BJ (cell line): Measurements from ENCODE around the gene PRKACB. TPM values are rescaled to one million over a fixed set of nuclear protein-coding genes. Genes with fewer than 3 reads are reported as not detected.

ENCODE experiments used
- CTCF ChIA-PET: fragments of 350-600 bp; formaldehyde crosslinking; extraction: SDS; loops from one replicate; lab custom pipeline; 2021; ENCODE audit warnings: antibody characterized with exemption, inconsistent platforms; lab: Yijun Ruan, JAX
- POLR2A ChIA-PET: fragments of 300-600 bp; sonication (Branson Sonifier 250); formaldehyde crosslinking; extraction: SDS; loops from one replicate; lab custom pipeline; 2021; ENCODE audit warnings: antibody characterized with exemption; lab: Charles Lee
- DNase-seq: peaks from one replicate; pipeline ENCODE4 v3.0.0-alpha.2; 2011; ENCODE audit warnings: low read depth
- H3K27me3 ChIP-seq: 2 replicates; pipeline ENCODE4 v1.6.0; 2011; ENCODE audit warnings: low read length; ENCODE audit not compliant: control insufficient read depth, insufficient read depth
- H3K36me3 ChIP-seq: 2 replicates; pipeline ENCODE4 v1.5.1; 2011; ENCODE audit warnings: low read length; ENCODE audit not compliant: control insufficient read depth, insufficient read depth
- H3K4me3 ChIP-seq: 2 replicates; pipeline ENCODE4 v1.5.1; 2011; ENCODE audit warnings: low read depth, mild to moderate bottlenecking, control low read depth, low read length
- polyA plus RNA-seq: library from polyadenylated mRNA; depleted of rRNA; stranded (reverse); fragments of >200 nt; gene quantifications from 2 replicates; pipeline ENCODE4 v1.2.3, GENCODE V29; 2011
- TF ChIP-seq, protein P1 (sequence below): IDR thresholded peaks from 2 replicates; pipeline ENCODE4 v1.5.1; 2011; ENCODE audit warnings: low read depth, mild to moderate bottlenecking, control low read depth, inconsistent platforms, low read length, moderate library complexity; ENCODE audit not compliant: insufficient read depth

The PRKACB gene
- polyA plus RNA-seq, 1 experiment = 8.4 TPM

DNA sequence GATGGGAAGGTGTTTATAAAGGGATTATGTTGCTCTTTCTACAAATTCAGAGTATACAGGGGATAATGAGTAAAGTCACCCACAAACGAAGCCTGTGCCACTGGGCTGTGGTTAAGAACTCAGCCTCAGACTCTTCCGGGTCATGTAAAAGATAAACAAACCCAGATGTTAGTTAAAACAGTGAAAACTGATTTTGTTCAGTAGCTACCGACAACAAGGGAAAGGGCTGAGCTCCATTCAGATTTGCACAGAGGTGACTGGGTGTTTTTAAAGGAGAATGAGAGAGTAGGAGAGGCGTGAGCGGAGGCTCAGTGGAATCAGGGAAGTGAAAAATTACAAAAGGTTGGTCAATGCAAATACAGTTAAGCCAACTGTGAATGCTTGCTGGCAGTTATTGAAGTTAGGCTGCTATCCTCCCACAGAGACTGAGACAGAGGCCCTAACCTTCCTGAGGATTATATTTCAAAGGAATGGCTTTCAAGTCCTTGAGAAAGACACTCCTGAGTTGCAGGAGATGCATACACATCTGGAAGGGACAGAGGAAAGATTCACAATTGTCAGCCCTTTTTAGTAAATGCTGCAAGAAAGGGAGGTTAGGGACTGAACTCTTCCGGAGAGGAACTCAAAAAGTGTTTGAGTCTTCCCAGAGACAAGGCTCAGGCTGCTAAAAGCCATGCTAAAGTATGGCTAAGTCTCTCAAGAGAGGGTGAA lies 127.5 kb downstream of the PRKACB start:
- TF ChIP-seq, protein P1, sequence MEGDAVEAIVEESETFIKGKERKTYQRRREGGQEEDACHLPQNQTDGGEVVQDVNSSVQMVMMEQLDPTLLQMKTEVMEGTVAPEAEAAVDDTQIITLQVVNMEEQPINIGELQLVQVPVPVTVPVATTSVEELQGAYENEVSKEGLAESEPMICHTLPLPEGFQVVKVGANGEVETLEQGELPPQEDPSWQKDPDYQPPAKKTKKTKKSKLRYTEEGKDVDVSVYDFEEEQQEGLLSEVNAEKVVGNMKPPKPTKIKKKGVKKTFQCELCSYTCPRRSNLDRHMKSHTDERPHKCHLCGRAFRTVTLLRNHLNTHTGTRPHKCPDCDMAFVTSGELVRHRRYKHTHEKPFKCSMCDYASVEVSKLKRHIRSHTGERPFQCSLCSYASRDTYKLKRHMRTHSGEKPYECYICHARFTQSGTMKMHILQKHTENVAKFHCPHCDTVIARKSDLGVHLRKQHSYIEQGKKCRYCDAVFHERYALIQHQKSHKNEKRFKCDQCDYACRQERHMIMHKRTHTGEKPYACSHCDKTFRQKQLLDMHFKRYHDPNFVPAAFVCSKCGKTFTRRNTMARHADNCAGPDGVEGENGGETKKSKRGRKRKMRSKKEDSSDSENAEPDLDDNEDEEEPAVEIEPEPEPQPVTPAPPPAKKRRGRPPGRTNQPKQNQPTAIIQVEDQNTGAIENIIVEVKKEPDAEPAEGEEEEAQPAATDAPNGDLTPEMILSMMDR = no peak
- no peak for DNase-seq
- Histone ChIP-seq H3K36me3 (no peaks in the 10 kb centered on the region), H3K27me3 (0 out of 2 replicates have a peak, but pooled peaks cover 1% of the 10 kb centered on the region), H3K4me3 (no peak overlapping the region)
- ChIA-PET CTCF (no interaction called here), POLR2A (interaction anchor here (0.5 kb wide), 1 partner anchor 27 kb away, joined by 3 read pairs; no protein-coding TSS in a partner anchor)

DNA sequence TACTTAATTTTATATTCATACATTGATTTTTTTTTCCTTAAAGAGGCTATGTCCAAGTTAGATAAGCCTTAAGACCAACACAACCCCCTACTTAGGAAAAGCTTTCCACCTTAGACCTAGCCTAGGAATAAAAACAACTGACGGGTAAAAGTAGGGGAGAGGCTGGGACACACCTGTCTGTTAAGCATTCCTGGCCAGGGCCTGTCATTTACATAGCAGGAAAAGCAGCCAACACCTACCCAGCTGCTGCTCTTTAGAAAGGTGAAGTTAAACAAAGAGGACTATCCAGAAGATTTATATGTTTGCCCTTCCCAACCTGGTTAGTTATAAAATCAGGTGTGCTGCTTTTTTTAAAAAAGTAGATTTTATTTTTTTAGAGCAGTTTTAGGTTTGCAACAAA lies 128.3 kb downstream of the PRKACB start:
- Histone ChIP-seq H3K27me3 (0 out of 2 replicates have a peak, but pooled peaks cover under 1% of the 10 kb centered on the region), H3K4me3 (no peak overlapping the region), H3K36me3 (no peaks in the 10 kb centered on the region)
- no peak for DNase-seq
- POLR2A ChIA-PET = no interaction called here
- CTCF ChIA-PET = no interaction called here
- TF ChIP-seq, protein P1 = no peak

DNA sequence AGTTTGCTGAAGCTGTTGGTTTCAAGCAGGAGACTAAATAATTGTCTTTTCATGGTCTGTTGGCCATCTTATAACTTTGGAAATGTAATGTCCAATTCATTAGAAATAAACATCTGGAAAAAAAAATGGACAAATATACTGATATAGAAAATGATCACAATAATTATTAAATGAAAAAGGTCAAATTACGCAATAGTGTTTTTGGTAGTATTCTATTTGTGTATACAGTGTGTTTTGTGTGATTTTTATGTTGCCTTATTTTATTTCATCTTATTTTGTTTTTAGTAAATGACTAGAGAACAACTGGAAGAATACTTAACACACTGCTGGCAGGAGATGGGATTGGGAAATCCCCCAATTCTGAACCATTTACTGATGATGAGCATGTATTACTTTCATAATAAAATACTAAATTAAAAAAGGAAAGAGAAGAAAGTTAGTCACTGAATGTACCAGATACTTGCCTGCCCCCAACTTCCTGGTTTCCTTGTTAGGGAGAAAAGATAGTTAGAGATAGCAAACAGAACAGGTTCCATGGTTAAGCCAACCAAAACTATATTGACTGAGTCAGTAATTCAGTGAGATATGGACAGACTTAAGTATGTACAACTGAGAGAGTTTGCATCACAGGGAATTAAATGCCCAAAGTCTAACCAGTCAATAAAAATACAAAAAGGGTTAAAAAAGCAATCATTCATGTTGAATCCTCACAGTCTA lies 133.4 kb downstream of the PRKACB start:
- Histone ChIP-seq H3K27me3 (no peaks in the 10 kb centered on the region), H3K4me3 (no peak overlapping the region), H3K36me3 (no peaks in the 10 kb centered on the region)
- no peak for DNase-seq
- ChIA-PET CTCF (no interaction called here), POLR2A (no interaction called here)
- TF ChIP-seq, protein P1 = no peak

DNA sequence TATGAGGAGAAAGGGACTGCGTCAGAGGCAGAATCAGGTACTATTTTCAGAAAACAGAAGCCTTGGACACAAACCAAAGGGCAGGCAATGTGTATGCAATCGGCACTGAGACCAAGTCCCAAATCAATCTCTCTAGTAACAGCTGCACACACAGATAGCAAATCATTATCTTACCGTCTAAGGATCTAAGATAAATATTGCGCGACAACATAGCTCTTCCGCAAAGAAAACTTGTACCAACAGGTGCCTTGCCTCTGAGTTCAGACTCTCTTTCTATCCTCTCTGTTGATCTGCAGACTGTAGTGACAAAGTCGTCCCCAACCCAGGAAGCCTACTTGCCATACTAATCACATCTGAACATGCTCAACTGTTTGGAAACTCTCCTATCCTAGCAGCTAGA lies 134.8 kb downstream of the PRKACB start:
- no peak for DNase-seq
- POLR2A ChIA-PET = no interaction called here
- TF ChIP-seq, protein P1 = no peak
- CTCF ChIA-PET = no interaction called here
- Histone ChIP-seq H3K27me3 (no peaks in the 10 kb centered on the region), H3K4me3 (no peak overlapping the region), H3K36me3 (no peaks in the 10 kb centered on the region)

DNA sequence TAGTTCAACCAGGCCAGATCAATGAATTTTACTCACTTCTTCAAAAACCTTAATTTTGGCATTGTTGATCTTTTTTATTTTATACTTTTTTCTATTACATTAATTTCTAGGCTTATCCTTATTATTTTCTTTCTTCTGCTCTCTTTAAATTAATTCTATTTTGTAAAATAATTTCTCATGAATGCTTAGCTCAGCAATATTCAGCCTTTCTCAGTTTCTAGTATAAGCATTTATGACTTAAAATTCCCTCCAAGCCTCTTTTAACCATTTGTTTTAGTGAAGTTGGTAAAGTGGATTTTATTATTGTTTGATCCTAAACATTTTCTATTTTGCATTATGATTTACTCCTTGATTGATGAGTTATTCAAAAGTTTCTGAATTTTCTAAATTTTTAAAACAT lies 136.8 kb downstream of the PRKACB start:
- Histone ChIP-seq H3K4me3 (no peak overlapping the region), H3K36me3 (no peaks in the 10 kb centered on the region), H3K27me3 (no peaks in the 10 kb centered on the region)
- TF ChIP-seq, protein P1 = no peak
- no peak for DNase-seq
- ChIA-PET POLR2A (no interaction called here), CTCF (no interaction called here)
